ENCODE data around the gene SLC29A3. TPM values are rescaled to one million over a fixed set of nuclear protein-coding genes. Genes with fewer than 3 reads are reported as not detected.

SLC29A3 gene
- polyA plus RNA-seq, 1 experiment, result 7.2 TPM

DNA sequence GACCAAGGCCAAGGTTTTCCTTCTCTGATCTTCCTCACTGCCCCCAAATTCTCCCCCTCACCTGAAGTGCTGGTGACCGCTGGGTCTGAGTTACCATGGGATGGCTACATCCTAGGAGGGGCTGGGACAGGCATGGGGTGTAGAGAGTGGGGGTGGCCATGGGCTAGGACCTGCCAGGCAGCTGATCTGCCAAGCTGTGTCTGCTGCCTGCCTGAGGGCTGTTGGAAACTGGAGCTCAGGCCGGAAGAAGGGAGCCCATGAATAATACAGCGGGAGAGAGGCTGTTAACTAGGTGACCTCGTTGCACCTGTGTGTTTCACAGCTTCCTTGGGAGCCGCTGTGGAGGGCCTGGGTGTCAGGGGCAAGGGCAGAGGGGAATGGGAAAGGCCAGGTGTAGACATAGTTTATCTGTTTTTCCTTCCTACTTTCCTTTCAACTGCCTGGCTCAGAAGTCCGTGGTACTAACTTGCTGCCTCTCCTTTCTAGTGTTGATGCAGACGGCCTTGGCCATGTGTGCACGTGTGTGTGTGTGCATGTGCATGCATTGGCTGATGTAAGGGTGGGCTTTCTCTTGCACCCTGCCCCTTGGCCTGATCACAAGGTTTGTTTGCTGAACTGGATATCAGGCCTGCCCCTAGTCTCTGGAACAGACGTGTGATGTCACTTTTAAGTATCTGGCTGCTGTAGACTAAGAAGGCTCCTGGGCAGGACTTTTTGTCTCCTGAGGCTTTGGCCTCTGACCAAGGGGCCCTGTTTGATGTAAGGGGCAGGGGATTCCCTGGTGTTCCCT lies 89.6 kb downstream of the SLC29A3 start:
- CTCF ChIA-PET, result interaction anchor here (1.0 kb wide), 1 partner anchor 21 kb away, joined by 3 read pairs; no protein-coding TSS in a partner anchor
- TF ChIP-seq, protein P1, sequence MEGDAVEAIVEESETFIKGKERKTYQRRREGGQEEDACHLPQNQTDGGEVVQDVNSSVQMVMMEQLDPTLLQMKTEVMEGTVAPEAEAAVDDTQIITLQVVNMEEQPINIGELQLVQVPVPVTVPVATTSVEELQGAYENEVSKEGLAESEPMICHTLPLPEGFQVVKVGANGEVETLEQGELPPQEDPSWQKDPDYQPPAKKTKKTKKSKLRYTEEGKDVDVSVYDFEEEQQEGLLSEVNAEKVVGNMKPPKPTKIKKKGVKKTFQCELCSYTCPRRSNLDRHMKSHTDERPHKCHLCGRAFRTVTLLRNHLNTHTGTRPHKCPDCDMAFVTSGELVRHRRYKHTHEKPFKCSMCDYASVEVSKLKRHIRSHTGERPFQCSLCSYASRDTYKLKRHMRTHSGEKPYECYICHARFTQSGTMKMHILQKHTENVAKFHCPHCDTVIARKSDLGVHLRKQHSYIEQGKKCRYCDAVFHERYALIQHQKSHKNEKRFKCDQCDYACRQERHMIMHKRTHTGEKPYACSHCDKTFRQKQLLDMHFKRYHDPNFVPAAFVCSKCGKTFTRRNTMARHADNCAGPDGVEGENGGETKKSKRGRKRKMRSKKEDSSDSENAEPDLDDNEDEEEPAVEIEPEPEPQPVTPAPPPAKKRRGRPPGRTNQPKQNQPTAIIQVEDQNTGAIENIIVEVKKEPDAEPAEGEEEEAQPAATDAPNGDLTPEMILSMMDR (IDR thresholded peaks at IDR 0.05; ENCODE audit: insufficient read depth, low read depth, low read length), result no peak
- POLR2A ChIA-PET, result no interaction called here
- H3K36me3 ChIP-seq (ENCODE audit: control insufficient read depth, insufficient read depth, low read length), result no peaks in the 10 kb centered on the region
- no peak for DNase-seq (ENCODE audit: low read depth)
- peaks cover 4% of the 10 kb centered on the region for H3K27me3 ChIP-seq (ENCODE audit: control insufficient read depth, insufficient read depth, low read length)
- no peak overlapping the region for H3K4me3 ChIP-seq (ENCODE audit: low read depth, low read length)

DNA sequence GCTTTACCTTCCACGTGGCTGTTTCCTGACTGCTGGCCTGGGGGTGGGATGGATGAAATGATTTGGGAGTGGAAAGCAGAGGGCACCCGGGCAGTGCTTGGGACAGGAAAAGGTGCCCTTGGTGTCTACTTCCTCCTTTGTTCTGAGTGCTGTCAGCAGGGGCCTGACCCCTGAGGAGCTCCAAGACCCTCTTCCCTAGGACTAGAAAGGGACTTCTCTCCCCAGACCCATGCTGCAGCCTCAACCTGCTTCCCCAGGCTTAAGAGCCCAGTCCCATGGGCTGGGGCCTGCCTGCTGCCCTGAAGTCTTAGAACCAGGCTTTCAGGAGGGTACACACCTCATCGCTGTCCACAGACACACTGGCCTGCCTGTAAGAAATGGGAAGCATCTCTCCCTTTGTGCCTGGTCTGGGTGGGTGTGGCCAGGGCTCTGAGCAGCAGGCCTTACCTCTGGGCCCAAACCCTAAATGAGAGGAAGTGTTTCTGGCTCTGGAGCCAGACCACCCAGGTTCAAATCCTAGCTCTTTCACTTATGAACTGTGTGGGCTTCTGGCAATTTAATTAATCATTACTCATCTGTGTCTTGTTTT lies 90.6 kb downstream of the SLC29A3 start:
- DNase-seq (ENCODE audit: low read depth), result no peak
- POLR2A ChIA-PET, result no interaction called here
- Histone ChIP-seq H3K4me3 (ENCODE audit: low read depth, low read length) (no peak overlapping the region), H3K27me3 (ENCODE audit: control insufficient read depth, insufficient read depth, low read length) (peaks cover 1% of the 10 kb centered on the region; the same call in 1 of the 2 replicates), H3K36me3 (ENCODE audit: control insufficient read depth, insufficient read depth, low read length) (no peaks in the 10 kb centered on the region)
- CTCF ChIA-PET, result no interaction called here
- TF ChIP-seq, protein P1 (IDR thresholded peaks at IDR 0.05; ENCODE audit: insufficient read depth, low read depth, low read length), result no peak

Other genes starting within 250 kb of the SLC29A3 start
- 17.5 and 27.4 TPM in 2 replicates for gene UNC5B, start 106.7 kb upstream of the SLC29A3 start, polyA plus RNA-seq (2011; rRNA removed)
- 0.02 and 0.05 TPM in 2 replicates for gene CDH23, start 77.7 kb downstream of the SLC29A3 start, polyA plus RNA-seq (2011; rRNA removed)